Liver (tissue), 9 donors: Measurements from ENCODE around the gene WWOX. TPM values are rescaled to one million over a fixed set of nuclear protein-coding genes. Genes with fewer than 3 reads are reported as not detected.

Experiments used
- DNase-seq: peaks from one replicate; pipeline ENCODE4 v3.0.0-alpha.2; 2017; ENCODE audit warnings: low spot score
- H3K27ac ChIP-seq, 2 donors: one replicate each; pipeline ENCODE4 v1.7.0; 2013; ENCODE audit warnings: inconsistent platforms in 2 of 2, low read length in 2 of 2, control low read depth in 1 of 2, low read depth in 1 of 2, mild to moderate bottlenecking in 1 of 2
- H3K27me3 ChIP-seq, 4 donors: one replicate each; pipeline versions ENCODE4 v1.6.1 to v1.7.0; 2013; ENCODE audit warnings: low read length in 3 of 4, inconsistent platforms in 1 of 4, mild to moderate bottlenecking in 1 of 4, moderate library complexity in 1 of 4; ENCODE audit not compliant: control insufficient read depth in 4 of 4, insufficient read depth in 4 of 4
- H3K36me3 ChIP-seq, 4 donors: one replicate each; pipeline versions ENCODE4 v1.6.1 to v1.7.0; 2013; ENCODE audit warnings: low read length in 3 of 4, mild to moderate bottlenecking in 3 of 4, low read depth in 1 of 4, moderate library complexity in 1 of 4; ENCODE audit not compliant: control insufficient read depth in 4 of 4, insufficient read depth in 3 of 4
- H3K4me1 ChIP-seq, 4 donors: one replicate each; pipeline versions ENCODE4 v1.6.1 to v1.7.0; 2013; ENCODE audit warnings: low read length in 3 of 4, mild to moderate bottlenecking in 3 of 4, moderate library complexity in 1 of 4; ENCODE audit not compliant: control insufficient read depth in 4 of 4, insufficient read depth in 4 of 4
- H3K4me3 ChIP-seq, 3 donors: one replicate each; pipeline versions ENCODE4 v1.6.1 to v1.7.0; 2013; ENCODE audit warnings: low read length in 3 of 3, control low read depth in 1 of 3, low read depth in 1 of 3, mild to moderate bottlenecking in 1 of 3
- H3K9ac ChIP-seq, 2 donors: one replicate each; pipeline ENCODE4 v1.7.0; 2013; ENCODE audit warnings: low read length in 2 of 2, mild to moderate bottlenecking in 2 of 2, moderate library complexity in 2 of 2, control low read depth in 1 of 2, low read depth in 1 of 2
- H3K9me3 ChIP-seq, 4 donors: one replicate each; pipeline versions ENCODE4 v1.6.1 to v1.7.0; 2013; ENCODE audit warnings: low read length in 3 of 4; ENCODE audit not compliant: control insufficient read depth in 4 of 4
- ATF3 ChIP-seq: IDR thresholded peaks from 2 replicates; pipeline ENCODE4 v1.6.1; 2016; ENCODE audit warnings: antibody characterized with exemption
- CTCF ChIP-seq: fragments of 150-350 bp; IDR thresholded peaks from 2 replicates; pipeline ENCODE4 v1.5.1; 2017; ENCODE audit warnings: improper control_type of control experiment, low read depth, low read length; ENCODE audit not compliant: missing input control
- FOXA2 ChIP-seq: IDR thresholded peaks from 2 replicates; pipeline ENCODE4 v1.6.1; 2016; ENCODE audit warnings: antibody characterized with exemption
- HNF4A ChIP-seq, 2 donors: conservative IDR thresholded peaks; 2 replicates each; pipeline ENCODE4 v1.6.1; 2016; ENCODE audit warnings: antibody characterized with exemption in 2 of 2, mild to moderate bottlenecking in 2 of 2
- MAX ChIP-seq: IDR thresholded peaks from 2 replicates; pipeline ENCODE4 v1.6.1; 2016; ENCODE audit warnings: antibody characterized with exemption
- REST ChIP-seq: IDR thresholded peaks from 2 replicates; pipeline ENCODE4 v1.6.1; 2016; ENCODE audit warnings: antibody characterized with exemption, mild to moderate bottlenecking
- RXRA ChIP-seq, 2 donors: IDR thresholded peaks; 2 replicates each; pipeline ENCODE4 v1.6.1; 2017 to 2018; ENCODE audit warnings: antibody characterized with exemption in 2 of 2, mild to moderate bottlenecking in 1 of 2
- SP1 ChIP-seq: IDR thresholded peaks from 2 replicates; pipeline ENCODE4 v1.6.1; 2018; ENCODE audit warnings: antibody characterized with exemption, mild to moderate bottlenecking
- TAF1 ChIP-seq: conservative IDR thresholded peaks from 2 replicates; pipeline ENCODE4 v1.6.1; 2016; ENCODE audit warnings: antibody characterized with exemption, mild to moderate bottlenecking
- YY1 ChIP-seq: IDR thresholded peaks from 2 replicates; pipeline ENCODE4 v1.6.1; 2016; ENCODE audit warnings: antibody characterized with exemption, mild to moderate bottlenecking
- ZBTB33 ChIP-seq: IDR thresholded peaks from 2 replicates; pipeline ENCODE4 v1.6.1; 2016; ENCODE audit warnings: antibody characterized with exemption
- WGBS: extraction: QIAGEN DNeasy Blood & Tissue Kit; methylation state at CpG from one replicate; pipeline ENCODE4 v1.1.7; 2013; 5-methylcytosine and 5-hydroxymethylcytosine counted together
- polyA plus RNA-seq, 2 donors: library from polyadenylated mRNA; stranded (reverse) in 1 of 2; unstranded in 1 of 2; fragments of 200-250 nt in 1 of 2; fragments of >200 nt in 1 of 2; fragmentation: Nextera tagmentation in 1 of 2; extraction: Ambion mirVana in 1 of 2; gene quantifications; one replicate each; pipeline versions ENCODE4 v1.2.1 to v1.2.3, GENCODE V29; 2013 to 2015
- total RNA-seq, 2 donors: library from RNA; depleted of rRNA; stranded (reverse); fragments of >200 nt; gene quantifications; one replicate each; pipeline ENCODE4 v1.2.3, GENCODE V29; 2014
- donor health status: healthy.
- donor health status: healthy.
- donor health status: healthy.
- donor health status: healthy.
- donor health status: healthy.

Gene WWOX
- total and polyA plus RNA-seq, 4 donors, result 9.8 to 46.0 (median 15.3) TPM

- WGBS, result 93% methylated on average over 4 of the region's 4 CpGs
- no peaks in the 10 kb centered on the region for H3K4me1 ChIP-seq
- H3K27ac ChIP-seq, result no peak overlapping the region
- H3K27me3 ChIP-seq, result no peaks in the 10 kb centered on the region
- H3K36me3 ChIP-seq, result no peaks in the 10 kb centered on the region
- no peak for TF ChIP-seq CTCF
- TF ChIP-seq MAX, result no peak
- no peak for TF ChIP-seq TAF1
- TF ChIP-seq FOXA2, result no peak
- no peak for TF ChIP-seq RXRA (IDR thresholded peaks at IDR 0.05)
- TF ChIP-seq SP1, result no peak
- TF ChIP-seq ZBTB33, result no peak
- TF ChIP-seq YY1, result no peak
- no peak for TF ChIP-seq ATF3
- H3K9ac ChIP-seq, result no peak overlapping the region
- no peak for DNase-seq
- H3K4me3 ChIP-seq, result no peak overlapping the region
- no peaks in the 10 kb centered on the region for H3K9me3 ChIP-seq
These were observed 926.7 kb downstream of the WWOX start for GRCh38 chr16:79026117-79026516.

GRCh38 chr16:79036541-79036940 is 937.1 kb downstream of the WWOX start:
- WGBS, result 94% methylated on average over 4 of the region's 4 CpGs
- no peak for TF ChIP-seq TAF1
- no peak for TF ChIP-seq MAX
- TF ChIP-seq HNF4A (conservative IDR thresholded peaks at IDR 0.05), result no peak
- no peak for TF ChIP-seq REST
- no peak for DNase-seq

More at GRCh38 chr16:79036541-79036940, 937.1 kb downstream of the WWOX start:
- Histone ChIP-seq H3K27ac (no peak overlapping the region), H3K9me3 (no peaks in the 10 kb centered on the region), H3K36me3 (no peaks in the 10 kb centered on the region), H3K27me3 (no peaks in the 10 kb centered on the region), H3K4me3 (no peak overlapping the region), H3K9ac (no peak overlapping the region), H3K4me1 (peaks cover 0 to 12% (median 7%) of the 10 kb centered on the region in 4 donors)
